ENCODE measurements around the gene GPM6B. TPM values are rescaled to one million over a fixed set of nuclear protein-coding genes. Genes with fewer than 3 reads are reported as not detected.

The GPM6B gene
- total RNA-seq, 2 experiments from 2014 or later = not detected

- peaks cover 3% of the 10 kb centered on the region for H3K27me3 Mint-ChIP-seq (ENCODE audit: low read depth)
- no peak overlapping the region for H3K27ac Mint-ChIP-seq
- no peaks in the 10 kb centered on the region for H3K9me3 Mint-ChIP-seq (ENCODE audit: insufficient read depth)
- ChIA-PET CTCF (no interaction called here), POLR2A (no interaction called here)
- no peak overlapping the region for H3K4me3 Mint-ChIP-seq
- ATAC-seq (no peak), DNase-seq (no peak)
- H3K36me3 Mint-ChIP-seq (ENCODE audit: low read depth) = no peaks in the 10 kb centered on the region
- H3K4me1 Mint-ChIP-seq (ENCODE audit: low read depth) = no peaks in the 10 kb centered on the region
Observed at GRCh38 chrX:13837290-13837745, 20.4 kb upstream of the GPM6B start.

- Mint-ChIP-seq H3K4me3 (no peak overlapping the region), H3K36me3 (ENCODE audit: low read depth) (no peaks in the 10 kb centered on the region), H3K9me3 (ENCODE audit: insufficient read depth) (no peaks in the 10 kb centered on the region), H3K27ac (no peak overlapping the region), H3K4me1 (ENCODE audit: low read depth) (no peaks in the 10 kb centered on the region), H3K27me3 (ENCODE audit: low read depth) (peaks cover under 1% of the 10 kb centered on the region)
- DNase-seq = no peak
- ATAC-seq = no peak
- ChIA-PET POLR2A (no interaction called here), CTCF (interaction anchor here (1.8 kb wide), 1 partner anchor 12 kb away, joined by 4 read pairs; no protein-coding TSS in a partner anchor)
Observed at GRCh38 chrX:13836575-13836974, 19.7 kb upstream of the GPM6B start.

- H3K9me3 Mint-ChIP-seq (ENCODE audit: insufficient read depth) = no peaks in the 10 kb centered on the region
- ChIA-PET POLR2A (no interaction called here), CTCF (interaction anchor here (1.8 kb wide), 1 partner anchor 13 kb away, joined by 4 read pairs; no protein-coding TSS in a partner anchor)
- H3K27ac Mint-ChIP-seq = no peak overlapping the region
- H3K4me1 Mint-ChIP-seq (ENCODE audit: low read depth) = no peaks in the 10 kb centered on the region
- ATAC-seq (no peak), DNase-seq (no peak)
- H3K27me3 Mint-ChIP-seq (ENCODE audit: low read depth) = no peaks in the 10 kb centered on the region
- H3K36me3 Mint-ChIP-seq (ENCODE audit: low read depth) = no peaks in the 10 kb centered on the region
- H3K4me3 Mint-ChIP-seq = no peak overlapping the region
Observed at GRCh38 chrX:13835825-13836224, 18.9 kb upstream of the GPM6B start.

GRCh38 chrX:13834355-13834754 lies 17.5 kb upstream of the GPM6B start:
- Mint-ChIP-seq H3K4me1 (ENCODE audit: low read depth) (no peaks in the 10 kb centered on the region), H3K9me3 (ENCODE audit: insufficient read depth) (no peaks in the 10 kb centered on the region), H3K27me3 (ENCODE audit: low read depth) (no peaks in the 10 kb centered on the region), H3K4me3 (no peak overlapping the region), H3K36me3 (ENCODE audit: low read depth) (no peaks in the 10 kb centered on the region), H3K27ac (no peak overlapping the region)
- ChIA-PET CTCF (no interaction called here), POLR2A (no interaction called here)
- no peak for ATAC-seq
- DNase-seq = no peak

- no peaks in the 10 kb centered on the region for H3K36me3 Mint-ChIP-seq (ENCODE audit: low read depth)
- DNase-seq (no peak), ATAC-seq (no peak)
- H3K9me3 Mint-ChIP-seq (ENCODE audit: insufficient read depth) = no peaks in the 10 kb centered on the region
- POLR2A ChIA-PET = no interaction called here
- H3K4me1 Mint-ChIP-seq (ENCODE audit: low read depth) = no peaks in the 10 kb centered on the region
- no peak overlapping the region for H3K4me3 Mint-ChIP-seq
- H3K27ac Mint-ChIP-seq = no peak overlapping the region
- CTCF ChIA-PET = no interaction called here
- no peaks in the 10 kb centered on the region for H3K27me3 Mint-ChIP-seq (ENCODE audit: low read depth)
Observed at GRCh38 chrX:13829983-13830382, 13.1 kb upstream of the GPM6B start.

GRCh38 chrX:13828392-13828791 lies 11.5 kb upstream of the GPM6B start:
- H3K9me3 Mint-ChIP-seq (ENCODE audit: insufficient read depth) = no peaks in the 10 kb centered on the region
- CTCF ChIA-PET = no interaction called here

GRCh38 chrX:13827298-13828090 lies 10.6 kb upstream of the GPM6B start:
- DNase-seq = no peak
- Mint-ChIP-seq H3K9me3 (ENCODE audit: insufficient read depth) (no peaks in the 10 kb centered on the region), H3K4me1 (ENCODE audit: low read depth) (no peaks in the 10 kb centered on the region), H3K4me3 (no peak overlapping the region), H3K27me3 (ENCODE audit: low read depth) (no peaks in the 10 kb centered on the region), H3K27ac (no peak overlapping the region), H3K36me3 (ENCODE audit: low read depth) (no peaks in the 10 kb centered on the region)
- no peak for ATAC-seq
- ChIA-PET POLR2A (no interaction called here), CTCF (no interaction called here)

More at GRCh38 chrX:13828392-13828791, 11.5 kb upstream of the GPM6B start:
- POLR2A ChIA-PET = no interaction called here
- no peak overlapping the region for H3K27ac Mint-ChIP-seq
- no peaks in the 10 kb centered on the region for H3K27me3 Mint-ChIP-seq (ENCODE audit: low read depth)
- no peak overlapping the region for H3K4me3 Mint-ChIP-seq
- no peak for DNase-seq
- H3K4me1 Mint-ChIP-seq (ENCODE audit: low read depth) = no peaks in the 10 kb centered on the region
- H3K36me3 Mint-ChIP-seq (ENCODE audit: low read depth) = no peaks in the 10 kb centered on the region
- no peak for ATAC-seq

GRCh38 chrX:13826770-13827169 lies 9.9 kb upstream of the GPM6B start:
- H3K4me1 Mint-ChIP-seq (ENCODE audit: low read depth) = no peaks in the 10 kb centered on the region
- no peak overlapping the region for H3K27ac Mint-ChIP-seq
- CTCF ChIA-PET = no interaction called here
- no peak overlapping the region for H3K4me3 Mint-ChIP-seq
- H3K36me3 Mint-ChIP-seq (ENCODE audit: low read depth) = no peaks in the 10 kb centered on the region
- POLR2A ChIA-PET = no interaction called here
- ATAC-seq (no peak), DNase-seq (no peak)
- H3K9me3 Mint-ChIP-seq (ENCODE audit: insufficient read depth) = no peaks in the 10 kb centered on the region
- peaks cover 2% of the 10 kb centered on the region for H3K27me3 Mint-ChIP-seq (ENCODE audit: low read depth)

- ChIA-PET POLR2A (no interaction called here), CTCF (no interaction called here)
- DNase-seq (no peak), ATAC-seq (no peak)
- no peaks in the 10 kb centered on the region for H3K36me3 Mint-ChIP-seq (ENCODE audit: low read depth)
- H3K9me3 Mint-ChIP-seq (ENCODE audit: insufficient read depth) = no peaks in the 10 kb centered on the region
- no peaks in the 10 kb centered on the region for H3K4me1 Mint-ChIP-seq (ENCODE audit: low read depth)
- H3K4me3 Mint-ChIP-seq = no peak overlapping the region
- no peak overlapping the region for H3K27ac Mint-ChIP-seq
- H3K27me3 Mint-ChIP-seq (ENCODE audit: low read depth) = peaks cover 2% of the 10 kb centered on the region
Observed at GRCh38 chrX:13825178-13825762, 8.4 kb upstream of the GPM6B start.

GRCh38 chrX:13824746-13825145 lies 7.9 kb upstream of the GPM6B start:
- POLR2A ChIA-PET = no interaction called here
- ATAC-seq = no peak
- H3K27me3 Mint-ChIP-seq (ENCODE audit: low read depth) = peaks cover 4% of the 10 kb centered on the region
- H3K4me3 Mint-ChIP-seq = no peak overlapping the region
- no peaks in the 10 kb centered on the region for H3K9me3 Mint-ChIP-seq (ENCODE audit: insufficient read depth)
- no peak for DNase-seq
- CTCF ChIA-PET = no interaction called here
- no peaks in the 10 kb centered on the region for H3K4me1 Mint-ChIP-seq (ENCODE audit: low read depth)
- H3K27ac Mint-ChIP-seq = no peak overlapping the region
- no peaks in the 10 kb centered on the region for H3K36me3 Mint-ChIP-seq (ENCODE audit: low read depth)

- Mint-ChIP-seq H3K4me1 (ENCODE audit: low read depth) (no peaks in the 10 kb centered on the region), H3K9me3 (ENCODE audit: insufficient read depth) (no peaks in the 10 kb centered on the region), H3K27ac (no peak overlapping the region), H3K27me3 (ENCODE audit: low read depth) (peaks cover 6% of the 10 kb centered on the region), H3K4me3 (no peak overlapping the region), H3K36me3 (ENCODE audit: low read depth) (no peaks in the 10 kb centered on the region)
- ATAC-seq (no peak), DNase-seq (no peak)
- ChIA-PET POLR2A (no interaction called here), CTCF (no interaction called here)
Observed at GRCh38 chrX:13821738-13822137, 4.8 kb upstream of the GPM6B start.

GRCh38 chrX:13816176-13816575 lies 717 bp downstream of the GPM6B start:
- Mint-ChIP-seq H3K27me3 (ENCODE audit: low read depth) (peaks cover 13% of the 10 kb centered on the region), H3K4me1 (ENCODE audit: low read depth) (no peaks in the 10 kb centered on the region), H3K27ac (no peak overlapping the region), H3K4me3 (no peak overlapping the region), H3K36me3 (ENCODE audit: low read depth) (no peaks in the 10 kb centered on the region), H3K9me3 (ENCODE audit: insufficient read depth) (no peaks in the 10 kb centered on the region)
- CTCF ChIA-PET = no interaction called here
- POLR2A ChIA-PET = no interaction called here
- DNase-seq = no peak
- no peak for ATAC-seq

GRCh38 chrX:13815664-13816063 lies 1.2 kb downstream of the GPM6B start:
- H3K27ac Mint-ChIP-seq = no peak overlapping the region
- H3K4me3 Mint-ChIP-seq = no peak overlapping the region

More at GRCh38 chrX:13815664-13816063, 1.2 kb downstream of the GPM6B start:
- ATAC-seq (no peak), DNase-seq (no peak)
- Mint-ChIP-seq H3K36me3 (ENCODE audit: low read depth) (no peaks in the 10 kb centered on the region), H3K27me3 (ENCODE audit: low read depth) (peaks cover 13% of the 10 kb centered on the region), H3K4me1 (ENCODE audit: low read depth) (no peaks in the 10 kb centered on the region), H3K9me3 (ENCODE audit: insufficient read depth) (no peaks in the 10 kb centered on the region)
- ChIA-PET CTCF (no interaction called here), POLR2A (no interaction called here)
